Measurements from ENCODE around the gene GBA3.

GBA3 gene

GRCh38 chr4:22692736-22693135 is at the start of gene GBA3:
GBA3 (plus strand) TSS chr4:22692937.
- DNase-seq (ENCODE audit: low read depth, low spot score) = no peak

GRCh38 chr4:22643952-22644351 is 48.8 kb upstream of the GBA3 start:
- DNase-seq (ENCODE audit: low read depth, low spot score) = no peak

DNA sequence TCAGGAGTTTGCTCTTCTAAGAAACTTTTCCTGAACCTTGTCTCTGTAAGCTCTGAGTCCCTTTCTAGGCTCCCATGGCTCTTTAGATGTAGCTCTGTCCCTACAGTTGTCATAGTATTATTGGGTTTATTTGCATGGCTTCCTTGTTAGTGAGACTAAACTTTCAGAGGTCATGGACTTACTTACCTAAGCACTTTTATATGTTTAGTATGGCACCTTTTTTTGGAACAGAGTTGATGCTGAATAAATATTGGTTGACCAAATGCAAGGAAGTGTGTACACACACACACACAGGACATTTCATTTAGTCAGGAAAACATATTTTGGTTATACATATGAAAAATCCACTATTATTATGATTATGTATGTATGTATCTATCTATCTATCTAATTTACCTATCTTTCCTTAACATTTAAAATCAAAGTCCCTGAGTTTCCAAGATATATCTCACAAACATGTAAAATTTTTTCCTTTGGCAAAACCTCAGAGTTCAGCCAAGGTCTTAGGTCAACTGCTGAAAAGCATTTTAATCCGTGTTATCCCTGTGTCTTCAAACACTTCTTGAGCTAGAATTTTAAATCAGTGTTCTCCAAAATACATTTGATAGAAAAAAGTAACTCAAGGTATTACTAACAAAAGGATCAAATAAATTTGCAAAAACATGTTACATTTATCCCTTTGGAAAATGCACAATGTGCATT is 47.1 kb upstream of the GBA3 start:
- DNase-seq (ENCODE audit: low read depth, low spot score) = no peak

DNA sequence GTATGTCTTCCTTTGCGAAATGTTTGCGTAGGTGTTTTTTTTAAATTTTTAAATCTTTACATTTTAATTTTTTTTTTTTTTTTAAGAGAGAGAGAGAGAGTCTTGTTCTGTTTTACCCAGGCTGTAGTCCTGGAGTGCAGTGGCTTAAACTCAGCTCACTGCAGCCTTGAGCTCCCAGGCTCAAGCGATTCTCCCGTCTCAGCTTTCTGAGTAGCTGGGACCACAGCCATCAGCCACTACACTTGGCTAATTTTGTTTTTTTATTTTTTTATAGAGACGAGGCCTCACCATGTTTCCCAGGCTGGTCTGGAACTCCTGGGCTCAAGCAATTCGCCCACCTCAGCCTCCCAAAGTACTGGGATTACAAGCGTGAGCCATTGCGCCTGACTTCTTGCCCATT is 43.7 kb upstream of the GBA3 start:
- no peak for DNase-seq (ENCODE audit: low read depth, low spot score)

DNA sequence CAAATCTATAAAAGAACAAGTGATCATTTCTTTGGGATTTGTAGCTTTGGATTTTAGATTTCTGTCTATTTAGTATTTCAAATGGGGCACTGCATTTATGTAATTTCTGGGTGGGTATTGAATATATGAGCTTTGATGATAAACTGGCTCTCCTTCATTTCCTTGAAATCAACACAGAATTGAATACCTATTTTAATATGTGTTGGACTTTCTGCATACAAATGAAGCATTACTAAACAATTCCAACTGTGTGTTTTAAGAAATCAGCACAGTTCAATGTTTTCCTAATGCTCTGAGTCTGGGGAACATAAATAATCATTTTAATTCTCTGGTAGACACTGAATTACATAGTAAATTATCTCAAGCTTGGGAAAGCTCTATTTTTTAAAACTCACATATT is 42.0 kb upstream of the GBA3 start:
- DNase-seq (ENCODE audit: low read depth, low spot score) = no peak

- DNase-seq (ENCODE audit: low read depth, low spot score) = no peak
Observed at GRCh38 chr4:22653752-22654151, 39.0 kb upstream of the GBA3 start.

DNA sequence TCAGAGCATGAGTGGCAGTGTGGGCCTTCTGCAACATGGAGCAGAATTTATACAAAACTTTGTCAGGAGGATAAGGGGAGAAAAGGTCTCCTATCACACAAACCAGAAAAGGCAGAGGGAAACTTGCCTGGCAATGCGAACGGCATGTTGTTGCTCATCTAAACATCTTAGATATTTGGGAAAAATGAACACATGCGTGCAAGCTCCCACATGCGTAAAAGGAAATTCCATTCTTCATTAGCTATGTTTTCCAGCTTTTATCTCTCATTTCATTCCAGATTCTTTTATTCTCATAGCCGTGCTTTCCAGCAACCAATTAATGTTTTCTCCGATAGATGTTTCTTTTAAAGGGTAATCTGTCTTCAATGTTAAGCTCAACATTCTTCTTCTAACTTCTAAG is 31.3 kb upstream of the GBA3 start:
- DNase-seq (ENCODE audit: low read depth, low spot score) = no peak

DNA sequence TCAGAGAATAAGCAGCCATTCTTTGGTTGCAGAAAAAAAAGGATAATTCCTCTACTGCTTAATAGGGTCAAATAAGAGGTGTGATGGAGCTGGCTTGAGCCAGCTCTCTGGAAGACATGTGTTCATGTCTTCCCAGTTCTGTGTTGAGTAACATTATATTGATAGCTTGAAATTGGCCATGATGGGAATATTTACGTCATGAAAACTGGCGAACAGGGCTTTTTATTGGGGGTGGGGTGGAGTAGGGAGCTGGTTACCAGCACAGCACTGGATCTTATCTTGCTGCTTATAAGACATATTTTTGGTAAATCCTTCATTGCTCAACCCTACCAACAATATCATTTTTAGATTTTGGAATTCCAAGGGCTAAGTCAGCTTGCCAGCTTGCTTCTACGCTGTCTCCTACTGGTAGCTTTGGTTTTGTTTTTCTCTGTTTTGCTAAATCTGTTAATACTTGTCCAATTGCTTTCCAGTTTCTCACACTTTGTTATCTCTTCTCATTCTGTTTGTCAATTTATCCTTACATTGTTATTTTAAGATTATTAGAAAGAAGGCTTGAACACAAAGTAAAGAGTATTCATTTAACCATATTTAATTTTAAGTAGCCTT is 25.3 kb upstream of the GBA3 start:
- no peak for DNase-seq (ENCODE audit: low read depth, low spot score)

DNA sequence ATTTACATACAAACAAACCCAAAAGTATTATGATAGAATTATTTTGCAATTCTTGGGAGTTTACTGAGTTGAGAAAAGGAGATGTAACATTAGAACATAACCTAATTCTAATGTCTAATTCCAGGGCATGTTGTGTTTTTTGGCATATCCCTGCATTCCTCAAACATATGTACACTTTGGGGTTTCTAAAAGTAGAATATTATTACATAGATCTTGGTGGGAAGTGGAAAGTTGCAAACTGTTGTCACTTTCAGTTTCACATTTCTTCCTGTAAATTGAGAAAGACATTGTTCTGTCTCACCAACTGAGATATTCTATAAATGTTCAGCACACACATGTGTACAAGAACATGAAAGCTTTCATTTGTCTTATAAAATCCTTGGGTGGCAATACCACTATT is 24.4 kb upstream of the GBA3 start:
- DNase-seq (ENCODE audit: low read depth, low spot score) = peak; percentile 42

DNA sequence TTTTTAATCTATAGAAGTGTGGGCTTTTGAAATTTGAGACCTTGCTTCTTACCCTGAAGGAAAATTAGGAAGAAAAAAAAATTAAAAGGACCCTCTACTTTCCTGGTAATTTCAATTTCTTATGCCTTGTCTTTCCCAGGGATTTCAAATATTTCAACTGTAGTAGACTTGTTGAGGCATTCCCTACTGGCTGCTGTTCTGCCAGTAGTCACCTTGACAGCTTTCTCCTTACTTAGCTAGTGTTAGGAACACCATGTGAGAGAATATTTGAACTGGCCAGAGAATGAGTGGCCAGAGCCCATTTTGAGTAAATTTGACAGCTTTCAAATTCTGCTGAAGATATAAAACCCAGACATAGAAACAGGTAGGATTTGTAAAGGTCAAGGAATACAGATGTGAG is 24.0 kb upstream of the GBA3 start:
- DNase-seq (ENCODE audit: low read depth, low spot score) = peak; percentile 7

DNA sequence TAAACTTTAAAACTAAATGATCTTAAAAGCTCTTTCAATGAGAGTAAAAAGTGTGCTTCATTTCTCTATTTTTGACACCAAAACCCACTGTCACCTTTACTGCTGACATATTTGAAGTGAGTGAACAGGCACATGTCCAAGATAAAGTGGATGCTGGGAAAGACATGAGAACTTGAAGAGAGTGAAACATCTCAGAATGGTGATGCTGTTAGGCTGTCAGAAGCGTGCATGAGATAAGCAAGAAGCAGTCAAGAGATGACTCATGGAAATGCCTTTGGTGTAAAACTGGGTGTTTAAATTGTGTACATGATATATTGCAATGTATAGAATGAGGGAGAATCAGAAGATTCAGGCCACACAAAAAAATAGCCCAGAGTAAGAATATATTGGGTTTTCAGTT is 21.8 kb upstream of the GBA3 start:
- peak; percentile 12 for DNase-seq (ENCODE audit: low read depth, low spot score)

GRCh38 chr4:22672519-22672918 is 20.2 kb upstream of the GBA3 start:
- DNase-seq (ENCODE audit: low read depth, low spot score) = no peak

DNA sequence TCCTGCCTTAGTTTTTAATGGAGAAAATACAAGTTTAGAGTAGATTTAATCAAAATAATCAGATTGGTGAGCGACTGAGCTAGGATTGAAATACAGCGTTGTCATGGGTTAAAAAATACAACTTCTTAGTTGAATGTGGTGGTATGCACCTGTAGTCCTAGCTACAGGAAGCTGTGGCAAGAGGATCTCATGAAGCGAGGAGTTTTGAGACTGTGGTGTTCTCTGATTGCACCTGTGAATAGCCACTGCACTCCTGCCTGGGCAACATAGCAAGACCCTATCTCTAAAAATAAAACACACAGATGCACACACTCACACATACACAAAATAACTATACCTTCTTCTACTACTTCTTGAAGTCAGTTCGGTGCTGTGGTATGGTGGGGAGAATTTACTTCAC is 19.8 kb upstream of the GBA3 start:
- no peak for DNase-seq (ENCODE audit: low read depth, low spot score)

DNA sequence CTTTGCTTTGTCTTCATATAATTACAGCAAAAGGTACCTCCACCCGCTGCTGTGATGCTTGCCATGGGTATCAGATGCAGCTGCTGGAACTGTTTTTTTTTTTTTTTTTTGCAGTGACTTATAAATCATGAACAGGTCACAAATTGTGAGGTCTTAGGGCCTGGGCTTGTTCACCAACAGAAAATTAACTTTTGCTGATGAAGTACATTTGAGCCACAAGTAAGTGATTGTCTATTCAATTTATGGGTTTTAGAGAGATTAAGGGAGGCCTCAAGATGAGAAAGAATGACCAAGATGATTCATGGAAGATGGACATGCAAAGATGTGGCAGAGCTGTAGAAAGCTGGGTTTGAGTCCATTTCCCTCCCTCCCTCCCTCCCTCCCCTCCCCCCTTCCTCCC is 18.0 kb upstream of the GBA3 start:
- no peak for DNase-seq (ENCODE audit: low read depth, low spot score)

DNA sequence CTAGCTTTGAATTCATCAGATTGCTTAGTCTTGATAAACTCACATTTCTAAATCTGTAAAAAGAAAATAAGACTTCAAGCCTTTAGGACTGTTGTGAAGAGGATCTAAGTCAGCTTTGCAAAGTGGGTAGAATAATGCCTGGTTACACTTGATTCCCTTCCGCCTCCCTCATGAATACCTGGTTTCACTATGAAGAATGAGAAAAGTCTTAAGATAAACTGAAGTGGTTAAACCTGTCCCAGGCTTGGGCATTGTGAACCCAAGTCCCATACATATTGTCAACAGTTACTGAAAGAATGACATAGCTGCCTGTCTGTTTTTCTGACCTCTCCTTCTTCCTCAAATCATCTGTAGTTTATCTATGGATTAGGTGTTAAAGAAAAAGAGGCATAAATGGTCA is 16.7 kb upstream of the GBA3 start:
- no peak for DNase-seq (ENCODE audit: low read depth, low spot score)

DNA sequence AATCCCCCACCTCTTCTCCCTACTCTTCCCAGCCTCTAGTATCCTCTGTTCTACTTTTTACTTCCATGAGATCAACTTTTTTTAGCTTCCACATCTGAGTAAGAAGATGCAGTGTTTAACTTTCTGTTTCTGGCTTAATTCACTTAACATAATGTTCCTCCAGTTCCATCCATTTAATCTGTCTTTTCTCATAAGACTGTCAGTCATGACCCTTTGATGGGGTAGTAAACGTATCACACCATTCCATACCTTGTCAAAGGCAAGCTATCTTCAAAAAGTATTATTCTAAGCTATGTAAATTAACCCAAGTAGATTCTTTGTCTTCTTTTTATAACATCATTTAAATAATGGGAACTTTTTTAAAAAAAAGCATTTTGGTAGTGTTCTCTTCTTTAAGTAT is 15.0 kb upstream of the GBA3 start:
- DNase-seq (ENCODE audit: low read depth, low spot score) = no peak

GRCh38 chr4:22678940-22679854 is 13.5 kb upstream of the GBA3 start:
- DNase-seq (ENCODE audit: low read depth, low spot score) = peak; percentile 65

DNA sequence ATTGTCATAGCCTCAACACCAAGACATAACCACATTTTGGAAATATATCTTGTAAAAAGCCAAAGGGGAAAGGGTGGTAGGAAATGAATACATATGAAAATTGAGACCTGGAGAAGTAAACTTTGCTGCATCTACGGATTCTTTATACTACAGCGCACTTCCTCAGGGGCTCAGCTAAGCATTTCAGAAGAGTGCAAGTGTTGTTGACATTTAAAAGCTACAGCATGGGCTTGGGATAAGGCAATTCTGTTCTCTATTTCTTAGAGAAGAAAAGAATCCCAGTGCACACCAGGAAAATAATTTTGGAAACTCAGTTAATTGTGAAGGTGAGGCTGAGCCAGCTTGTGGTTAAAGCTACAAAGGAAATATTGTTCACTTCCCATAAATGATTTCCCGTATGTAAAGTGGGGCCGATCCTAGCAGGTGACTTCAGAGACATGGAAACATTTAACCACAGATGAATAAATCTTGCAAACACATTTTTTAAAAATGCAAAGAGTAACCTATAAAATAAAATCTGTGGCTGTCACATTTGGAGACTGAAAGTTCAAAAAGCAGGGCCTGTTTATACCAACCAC is 12.6 kb upstream of the GBA3 start:
- DNase-seq (ENCODE audit: low read depth, low spot score) = peak; percentile 7

DNA sequence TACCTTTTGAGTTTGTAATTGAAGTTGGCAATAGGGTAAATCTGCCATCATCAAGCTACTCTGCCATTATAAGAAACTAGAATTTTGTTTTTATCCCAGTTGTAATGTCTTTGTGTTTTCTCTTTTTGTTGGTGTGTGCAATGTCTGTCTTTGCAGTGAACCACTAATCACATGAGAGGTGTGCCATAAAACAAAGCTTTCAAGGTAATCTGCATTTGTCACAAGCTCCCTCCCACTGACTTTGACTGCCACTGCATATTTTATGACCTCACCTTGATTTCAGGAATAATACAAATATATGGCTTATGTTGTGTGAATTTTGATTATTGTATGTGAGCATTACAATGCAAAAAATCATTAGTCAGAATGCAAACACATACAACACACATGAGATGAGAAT is 9.0 kb upstream of the GBA3 start:
- no peak for DNase-seq (ENCODE audit: low read depth, low spot score)

- peak; percentile 27 for DNase-seq (ENCODE audit: low read depth, low spot score)
Observed at GRCh38 chr4:22686141-22686540, 6.6 kb upstream of the GBA3 start.

- DNase-seq (ENCODE audit: low read depth, low spot score) = peak; percentile 77
Observed at GRCh38 chr4:22688236-22688635, 4.5 kb upstream of the GBA3 start.

- no peak for DNase-seq (ENCODE audit: low read depth, low spot score)
Observed at GRCh38 chr4:22689428-22689827, 3.3 kb upstream of the GBA3 start.

All from astrocyte of the hippocampus (primary cell).